Mesothelial cell of epicardium (in vitro differentiated cells): ENCODE data around the gene ZNF417. TPM values are rescaled to one million over a fixed set of nuclear protein-coding genes. Genes with fewer than 3 reads are reported as not detected.
A peak's percentile ranks its signal among the peaks of the same experiment; 100 is the strongest.
"Not testable (repeated sequence)": the region's sequence is repeated elsewhere in the genome, so short reads cannot be mapped to it uniquely, and the experiment has no call there.

Experiments
- DNase-seq, 2 experiments: peaks; one replicate each; pipeline ENCODE4 v3.0.0; 2021; ENCODE audit warnings: low spot score in 2 of 2; ENCODE audit not compliant: unreplicated experiment in 2 of 2
- H3K27ac Mint-ChIP-seq: 2 replicates; pipeline ENCODE4 v1.8.0; 2021; ENCODE audit warnings: mixed read lengths
- H3K27me3 Mint-ChIP-seq: 2 replicates; pipeline ENCODE4 v1.8.0; 2021; ENCODE audit warnings: low read depth, mixed read lengths
- H3K36me3 Mint-ChIP-seq: 2 replicates; pipeline ENCODE4 v1.8.0; 2021; ENCODE audit warnings: mixed read lengths
- H3K4me1 Mint-ChIP-seq: 2 replicates; pipeline ENCODE4 v1.8.0; 2021; ENCODE audit warnings: mixed read lengths
- H3K4me3 Mint-ChIP-seq: 2 replicates; pipeline ENCODE4 v1.8.0; 2021; ENCODE audit warnings: mild to moderate bottlenecking, moderate library complexity, mixed read lengths
- H3K9me3 Mint-ChIP-seq: 2 replicates; pipeline ENCODE4 v1.8.0; 2021; ENCODE audit warnings: mixed read lengths
- total RNA-seq: library from RNA; stranded (reverse); gene quantifications from 3 replicates; pipeline ENCODE4 v1.2.1, GENCODE V29; 2021
- TF ChIP-seq, protein P1 (sequence below): fragments of 200-600 bp; sonication (generic); IDR thresholded peaks from one replicate; pipeline ENCODE4 v1.5.0; 2021; ENCODE audit warnings: antibody characterized with exemption; ENCODE audit not compliant: unreplicated experiment

ZNF417 gene
- 25.1 to 26.8 TPM (median 25.9 TPM) in 3 replicates for total RNA-seq

DNA sequence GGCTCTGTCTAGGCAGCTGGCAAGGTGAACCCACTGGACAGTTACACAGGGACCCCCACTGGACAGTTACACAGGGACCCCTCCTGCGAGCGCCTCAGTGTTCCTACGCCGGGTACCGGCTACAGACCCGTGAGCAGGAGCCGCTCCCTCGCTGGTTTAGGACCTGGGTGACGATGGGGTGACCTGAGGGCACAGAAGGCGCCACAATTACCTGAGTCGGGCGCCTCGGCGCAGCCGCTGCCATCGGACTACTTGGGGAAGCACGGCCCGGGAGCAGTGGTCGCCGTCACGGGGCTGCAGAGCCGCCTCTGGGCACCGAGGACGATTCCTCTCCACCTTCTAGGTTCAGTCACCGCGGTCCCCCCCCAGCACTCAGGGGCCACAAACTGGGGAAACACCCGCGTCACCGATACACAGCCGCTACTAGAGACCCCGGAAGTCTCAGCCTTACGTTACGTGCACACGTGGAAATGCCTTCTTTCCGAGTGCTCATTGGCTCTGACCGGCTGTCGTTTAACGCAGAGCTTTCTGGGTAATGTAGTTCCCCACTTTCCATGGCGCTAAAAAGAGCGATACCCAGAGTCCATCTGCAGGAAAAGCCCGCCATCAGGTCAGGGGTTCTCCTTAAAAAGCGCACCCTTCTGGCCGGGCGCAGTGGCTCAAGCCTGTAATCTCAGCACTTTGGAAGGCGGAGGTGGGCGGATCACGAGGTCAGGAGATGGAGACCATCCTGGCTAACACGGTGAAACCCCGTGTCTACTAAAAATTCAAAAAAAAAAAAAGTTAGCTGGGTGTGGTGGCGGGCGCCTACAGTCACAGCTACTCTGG lies at the start of gene ZNF417:
Gene ZNF417 (minus strand): TSS at position 425 of the 828 bp plus-strand sequence. CDS start 181 bp downstream, at position 244.
- Mint-ChIP-seq H3K4me1 (peaks cover 17% of the 10 kb centered on the region), H3K36me3 (peaks cover 38% of the 10 kb centered on the region), H3K27ac (peak within 1 kb of the TSS; percentile 97), H3K4me3 (peak within 1 kb of the TSS; percentile 94)
- DNase-seq: peak; percentile 59 to 76
- not testable (repeated sequence) for H3K27me3 Mint-ChIP-seq, H3K9me3 Mint-ChIP-seq

DNA sequence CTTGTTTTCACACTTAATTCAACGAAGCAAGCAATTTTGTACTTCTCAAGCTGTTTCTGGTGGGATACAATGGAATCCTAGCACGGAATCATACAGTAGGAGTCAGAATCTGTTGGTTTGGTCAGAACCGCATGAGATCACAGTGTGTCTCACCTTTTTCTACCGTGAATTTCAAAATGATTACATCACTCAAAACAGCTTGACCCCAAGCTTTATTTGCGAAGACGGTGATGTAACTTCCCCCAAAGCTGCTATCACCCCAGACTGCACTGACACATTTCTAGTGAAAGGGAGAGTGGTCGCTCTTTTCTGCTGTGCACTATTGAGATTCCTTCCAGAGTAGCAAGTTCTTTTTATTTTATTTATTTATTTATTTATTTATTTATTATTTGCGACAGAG lies 48.4 kb upstream of the ZNF417 start:
- TF ChIP-seq, protein P1, sequence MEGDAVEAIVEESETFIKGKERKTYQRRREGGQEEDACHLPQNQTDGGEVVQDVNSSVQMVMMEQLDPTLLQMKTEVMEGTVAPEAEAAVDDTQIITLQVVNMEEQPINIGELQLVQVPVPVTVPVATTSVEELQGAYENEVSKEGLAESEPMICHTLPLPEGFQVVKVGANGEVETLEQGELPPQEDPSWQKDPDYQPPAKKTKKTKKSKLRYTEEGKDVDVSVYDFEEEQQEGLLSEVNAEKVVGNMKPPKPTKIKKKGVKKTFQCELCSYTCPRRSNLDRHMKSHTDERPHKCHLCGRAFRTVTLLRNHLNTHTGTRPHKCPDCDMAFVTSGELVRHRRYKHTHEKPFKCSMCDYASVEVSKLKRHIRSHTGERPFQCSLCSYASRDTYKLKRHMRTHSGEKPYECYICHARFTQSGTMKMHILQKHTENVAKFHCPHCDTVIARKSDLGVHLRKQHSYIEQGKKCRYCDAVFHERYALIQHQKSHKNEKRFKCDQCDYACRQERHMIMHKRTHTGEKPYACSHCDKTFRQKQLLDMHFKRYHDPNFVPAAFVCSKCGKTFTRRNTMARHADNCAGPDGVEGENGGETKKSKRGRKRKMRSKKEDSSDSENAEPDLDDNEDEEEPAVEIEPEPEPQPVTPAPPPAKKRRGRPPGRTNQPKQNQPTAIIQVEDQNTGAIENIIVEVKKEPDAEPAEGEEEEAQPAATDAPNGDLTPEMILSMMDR: no peak
- no peak overlapping the region for H3K4me3 Mint-ChIP-seq
- H3K36me3 Mint-ChIP-seq: peaks cover 37% of the 10 kb centered on the region
- no peak overlapping the region for H3K27ac Mint-ChIP-seq
- H3K27me3 Mint-ChIP-seq: no peaks in the 10 kb centered on the region
- DNase-seq: no peak
- H3K9me3 Mint-ChIP-seq: peaks cover 45% of the 10 kb centered on the region
- H3K4me1 Mint-ChIP-seq: no peaks in the 10 kb centered on the region

DNA sequence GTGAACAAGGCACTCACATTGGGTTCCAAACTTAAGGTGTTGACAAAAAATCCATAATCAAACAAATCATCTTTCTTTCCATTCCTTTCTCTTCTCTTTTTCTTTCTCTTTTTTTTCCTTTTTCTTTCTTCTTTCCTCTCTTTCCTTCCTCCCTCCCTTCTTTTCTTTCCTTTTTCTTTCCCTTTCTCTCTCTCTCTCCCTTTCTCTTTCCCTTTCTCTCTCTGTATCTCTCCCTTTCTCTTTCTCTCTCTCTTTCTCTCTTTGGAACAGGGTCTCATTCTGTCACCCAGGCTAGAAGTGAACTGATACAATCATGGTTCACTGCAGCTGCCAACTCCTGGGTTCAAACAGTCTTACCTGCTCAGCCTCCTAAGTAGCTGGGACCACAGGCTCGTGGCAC lies 45.4 kb upstream of the ZNF417 start:
- Mint-ChIP-seq H3K36me3 (peaks cover 31% of the 10 kb centered on the region), H3K27me3 (no peaks in the 10 kb centered on the region), H3K4me1 (no peaks in the 10 kb centered on the region), H3K4me3 (no peak overlapping the region), H3K9me3 (peaks cover 46% of the 10 kb centered on the region), H3K27ac (no peak overlapping the region)
- TF ChIP-seq, protein P1: no peak
- no peak for DNase-seq

DNA sequence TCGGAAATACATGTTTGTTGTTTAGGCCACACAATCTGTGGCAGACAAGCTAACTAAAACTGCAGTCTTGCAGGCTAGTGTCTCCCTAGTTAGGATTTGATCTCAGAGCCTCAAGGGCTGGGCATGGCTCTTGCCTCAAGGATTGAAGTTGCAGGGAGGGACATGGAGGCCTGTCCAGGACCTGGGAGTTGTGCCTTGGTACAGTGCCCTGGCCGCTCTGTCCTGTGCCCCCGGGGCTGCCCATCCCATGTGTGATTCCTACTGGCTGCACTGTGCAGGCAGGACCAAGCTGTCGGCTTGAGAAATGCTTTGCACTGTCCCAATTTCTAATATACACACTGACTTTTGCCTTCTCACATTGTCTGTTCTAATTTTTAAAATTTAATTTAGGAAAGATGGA lies 38.6 kb upstream of the ZNF417 start:
- no peak for DNase-seq
- H3K4me3 Mint-ChIP-seq: no peak overlapping the region
- TF ChIP-seq, protein P1: no peak
- no peaks in the 10 kb centered on the region for H3K27me3 Mint-ChIP-seq
- H3K27ac Mint-ChIP-seq: no peak overlapping the region
- peaks cover 11% of the 10 kb centered on the region for H3K36me3 Mint-ChIP-seq
- no peaks in the 10 kb centered on the region for H3K4me1 Mint-ChIP-seq
- H3K9me3 Mint-ChIP-seq: peaks cover 50% of the 10 kb centered on the region

DNA sequence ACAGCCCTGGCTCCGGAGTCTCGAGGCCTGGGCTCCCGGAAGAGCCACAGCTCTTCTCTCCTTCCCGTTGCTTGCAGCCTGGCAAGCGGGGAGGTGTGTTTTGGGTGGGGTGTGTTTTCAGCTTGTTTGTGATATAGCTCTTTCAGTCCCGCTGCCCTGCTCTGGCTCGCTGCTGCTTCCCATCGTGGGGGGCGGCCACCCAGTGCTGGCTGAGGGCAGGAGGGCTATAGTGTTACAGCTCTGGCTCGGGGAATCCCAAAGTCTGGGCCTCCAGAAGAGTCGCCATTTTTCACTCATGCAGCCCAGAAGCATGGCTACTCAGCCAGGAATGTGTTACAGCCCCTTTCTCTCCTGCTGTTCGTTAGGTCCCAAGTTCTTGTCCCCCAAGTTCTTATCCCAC lies 33.3 kb upstream of the ZNF417 start:
- TF ChIP-seq, protein P1: no peak
- H3K27me3 Mint-ChIP-seq: no peaks in the 10 kb centered on the region
- H3K4me3 Mint-ChIP-seq: no peak overlapping the region
- peaks cover 12% of the 10 kb centered on the region for H3K4me1 Mint-ChIP-seq
- no peak overlapping the region for H3K27ac Mint-ChIP-seq
- H3K36me3 Mint-ChIP-seq: peaks cover 24% of the 10 kb centered on the region
- H3K9me3 Mint-ChIP-seq: peaks cover 47% of the 10 kb centered on the region
- DNase-seq: no peak

DNA sequence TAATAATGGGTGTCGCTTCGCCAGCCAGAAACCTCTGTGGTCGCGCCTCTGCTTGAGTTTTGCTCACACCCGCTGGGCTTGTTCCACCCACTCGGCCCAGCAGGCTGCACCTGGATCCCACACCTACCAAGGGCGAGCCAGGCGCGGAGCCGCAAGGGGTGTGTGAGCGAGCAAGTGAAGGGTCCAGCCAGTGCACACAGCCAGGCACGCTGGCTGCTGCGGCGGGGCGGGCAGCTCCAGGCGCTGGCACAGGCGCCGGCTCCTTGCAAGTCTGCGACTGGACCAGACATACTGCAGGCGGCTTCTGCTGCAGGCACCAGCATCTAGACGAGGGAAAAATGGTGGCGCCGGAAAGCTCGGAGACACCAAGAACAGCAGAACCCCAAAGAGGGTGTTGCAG lies 32.9 kb upstream of the ZNF417 start:
- H3K9me3 Mint-ChIP-seq: peaks cover 47% of the 10 kb centered on the region

More for the DNA sequence above, 32.9 kb upstream of the ZNF417 start:
- H3K4me1 Mint-ChIP-seq: peaks cover 12% of the 10 kb centered on the region
- no peaks in the 10 kb centered on the region for H3K27me3 Mint-ChIP-seq
- TF ChIP-seq, protein P1: no peak
- no peak for DNase-seq
- H3K36me3 Mint-ChIP-seq: peaks cover 28% of the 10 kb centered on the region
- H3K4me3 Mint-ChIP-seq: no peak overlapping the region
- H3K27ac Mint-ChIP-seq: no peak overlapping the region
